Nephron progenitor cell (in vitro differentiated cells): ENCODE measurements around the gene MEGF8.
A peak's percentile ranks its signal among the peaks of the same experiment; 100 is the strongest.

Experiments
- DNase-seq: peaks from one replicate; pipeline ENCODE4 v3.0.0; 2021
- H3K27ac Mint-ChIP-seq: 2 replicates; pipeline ENCODE4 v1.8.0; 2021; ENCODE audit warnings: mild to moderate bottlenecking, moderate library complexity, mixed read lengths
- H3K27me3 Mint-ChIP-seq: 2 replicates; pipeline ENCODE4 v1.8.0; 2021; ENCODE audit warnings: mild to moderate bottlenecking, low read depth, mixed read lengths; ENCODE audit not compliant: poor library complexity
- H3K36me3 Mint-ChIP-seq: 2 replicates; pipeline ENCODE4 v1.8.0; 2021; ENCODE audit warnings: low read depth, mixed read lengths
- H3K4me1 Mint-ChIP-seq: 2 replicates; pipeline ENCODE4 v1.8.0; 2021; ENCODE audit warnings: mixed read lengths
- H3K4me3 Mint-ChIP-seq: 2 replicates; pipeline ENCODE4 v1.8.0; 2021; ENCODE audit warnings: mild to moderate bottlenecking, moderate library complexity, mixed read lengths
- H3K9me3 Mint-ChIP-seq: 2 replicates; pipeline ENCODE4 v1.8.0; 2021; ENCODE audit warnings: mild to moderate bottlenecking, moderate library complexity, mixed read lengths
- CTCF ChIP-seq: fragments of 200-600 bp; sonication (generic); IDR thresholded peaks from 2 replicates; pipeline ENCODE4 v1.5.0; 2021; ENCODE audit warnings: antibody characterized with exemption

Gene MEGF8

DNA sequence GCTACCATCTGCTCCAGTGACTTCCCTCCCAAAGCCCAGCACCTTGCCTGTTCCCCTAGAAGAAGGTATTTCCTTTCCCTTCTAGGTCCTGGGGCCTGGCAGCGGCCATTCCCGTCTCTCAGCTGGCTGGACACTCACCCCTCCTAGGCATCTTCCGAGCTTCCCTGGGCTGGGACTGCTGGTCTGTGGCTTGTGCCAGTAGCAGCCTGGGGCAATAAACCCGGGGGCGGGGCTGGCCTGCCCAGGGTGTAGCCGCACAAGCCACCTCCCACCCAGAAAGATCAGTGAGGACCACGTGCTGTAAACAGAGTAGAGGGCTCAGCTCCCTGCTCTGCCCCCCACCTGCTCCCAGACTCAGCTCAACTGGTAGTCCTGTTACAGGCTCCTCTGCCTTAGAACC is 86.8 kb downstream of the MEGF8 start:
- no peak for TF ChIP-seq CTCF
- Mint-ChIP-seq H3K27ac (peak overlapping the region; percentile 73), H3K27me3 (peaks cover 2% of the 10 kb centered on the region), H3K36me3 (peaks cover 30% of the 10 kb centered on the region), H3K4me3 (no peak overlapping the region), H3K4me1 (peaks cover 31% of the 10 kb centered on the region), H3K9me3 (no peaks in the 10 kb centered on the region)
- peak; percentile 65 for DNase-seq

DNA sequence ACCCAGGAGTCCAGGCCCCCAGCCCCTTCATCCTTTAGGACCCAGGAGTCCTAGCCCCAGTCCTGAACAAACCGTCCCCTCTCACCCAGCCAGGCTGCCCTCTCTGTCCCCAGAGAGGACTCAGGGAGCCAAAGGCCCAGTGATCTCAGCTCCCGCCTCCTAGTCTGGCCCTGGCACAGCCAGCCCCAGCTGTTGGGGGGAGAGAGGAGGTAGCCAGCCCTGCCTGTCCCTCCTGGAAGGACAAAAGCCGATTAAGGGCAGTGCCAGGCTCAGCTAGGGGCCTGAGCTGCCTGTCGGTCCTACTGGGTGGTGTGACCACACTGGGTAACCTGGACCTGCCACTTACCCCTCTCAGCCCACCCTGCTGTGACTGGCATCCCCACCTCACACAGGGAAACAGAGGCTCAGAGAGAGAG is 87.2 kb downstream of the MEGF8 start:
- no peak for DNase-seq
- peak overlapping the region; percentile 73 for H3K27ac Mint-ChIP-seq
- H3K27me3 Mint-ChIP-seq: peaks cover 2% of the 10 kb centered on the region
- no peaks in the 10 kb centered on the region for H3K9me3 Mint-ChIP-seq
- no peak for TF ChIP-seq CTCF
- H3K4me3 Mint-ChIP-seq: no peak overlapping the region
- H3K4me1 Mint-ChIP-seq: peaks cover 31% of the 10 kb centered on the region
- peaks cover 30% of the 10 kb centered on the region for H3K36me3 Mint-ChIP-seq

DNA sequence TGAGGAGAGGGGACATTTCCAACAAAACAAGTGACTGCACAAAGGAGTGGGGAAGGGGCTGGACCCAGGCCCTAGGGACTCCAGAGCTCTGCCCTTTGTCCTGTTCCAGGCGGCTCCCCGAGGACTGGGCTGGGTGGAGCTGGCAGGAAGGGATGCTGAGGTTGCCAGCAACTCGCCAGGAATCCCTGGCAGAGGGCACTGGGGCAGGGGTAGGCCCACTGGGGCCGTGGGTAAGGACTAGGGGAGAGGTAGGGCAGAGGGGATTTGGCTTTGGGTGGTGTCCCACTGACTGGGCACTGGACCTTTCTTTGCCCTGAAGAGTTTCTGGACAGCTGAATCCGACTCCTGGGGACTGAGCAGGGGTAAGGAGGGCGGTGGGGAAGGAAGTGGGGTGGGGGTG is 93.9 kb downstream of the MEGF8 start:
- Mint-ChIP-seq H3K27me3 (peaks cover 11% of the 10 kb centered on the region), H3K36me3 (peaks cover 34% of the 10 kb centered on the region), H3K4me1 (peaks cover 36% of the 10 kb centered on the region), H3K4me3 (no peak overlapping the region), H3K27ac (no peak overlapping the region), H3K9me3 (peaks cover 2% of the 10 kb centered on the region)
- no peak for DNase-seq
- no peak for TF ChIP-seq CTCF

GRCh38 chr19:42420055-42420544 is 94.7 kb downstream of the MEGF8 start:
- Mint-ChIP-seq H3K27me3 (peaks cover 18% of the 10 kb centered on the region), H3K4me3 (no peak overlapping the region), H3K36me3 (peaks cover 27% of the 10 kb centered on the region), H3K4me1 (peaks cover 36% of the 10 kb centered on the region), H3K9me3 (peaks cover 4% of the 10 kb centered on the region), H3K27ac (no peak overlapping the region)
- DNase-seq: peak; percentile 37
- peak; percentile 47 for TF ChIP-seq CTCF

GRCh38 chr19:42421101-42421500 is 95.7 kb downstream of the MEGF8 start:
- no peak for DNase-seq
- Mint-ChIP-seq H3K27ac (peak overlapping the region; percentile 80), H3K4me1 (peaks cover 36% of the 10 kb centered on the region), H3K27me3 (peaks cover 23% of the 10 kb centered on the region), H3K4me3 (no peak overlapping the region), H3K9me3 (peaks cover 4% of the 10 kb centered on the region), H3K36me3 (peaks cover 18% of the 10 kb centered on the region)
- no peak for TF ChIP-seq CTCF

GRCh38 chr19:42421591-42422031 is 96.2 kb downstream of the MEGF8 start:
- no peak overlapping the region for H3K27ac Mint-ChIP-seq
- H3K36me3 Mint-ChIP-seq: peaks cover 13% of the 10 kb centered on the region
- peaks cover 38% of the 10 kb centered on the region for H3K4me1 Mint-ChIP-seq
- DNase-seq: no peak
- peak overlapping the region; percentile 88 for H3K4me3 Mint-ChIP-seq
- peaks cover 29% of the 10 kb centered on the region for H3K27me3 Mint-ChIP-seq
- TF ChIP-seq CTCF: no peak
- peaks cover 4% of the 10 kb centered on the region for H3K9me3 Mint-ChIP-seq
